GM12874 (cell line): ENCODE results near the gene SLC35G3.

Experiments
- CTCF ChIP-seq: IDR thresholded peaks from 2 replicates; pipeline ENCODE4 v1.5.1; 2011; ENCODE audit warnings: low read depth, mild to moderate bottlenecking, control low read depth, low read length, moderate library complexity; ENCODE audit not compliant: insufficient read depth

The SLC35G3 gene

GRCh38 chr17:35192708-35193107 is 1.5 kb downstream of the SLC35G3 start:
- no peak for TF ChIP-seq CTCF

GRCh38 chr17:35191001-35191695 is 3.0 kb downstream of the SLC35G3 start:
- no peak for TF ChIP-seq CTCF

DNA sequence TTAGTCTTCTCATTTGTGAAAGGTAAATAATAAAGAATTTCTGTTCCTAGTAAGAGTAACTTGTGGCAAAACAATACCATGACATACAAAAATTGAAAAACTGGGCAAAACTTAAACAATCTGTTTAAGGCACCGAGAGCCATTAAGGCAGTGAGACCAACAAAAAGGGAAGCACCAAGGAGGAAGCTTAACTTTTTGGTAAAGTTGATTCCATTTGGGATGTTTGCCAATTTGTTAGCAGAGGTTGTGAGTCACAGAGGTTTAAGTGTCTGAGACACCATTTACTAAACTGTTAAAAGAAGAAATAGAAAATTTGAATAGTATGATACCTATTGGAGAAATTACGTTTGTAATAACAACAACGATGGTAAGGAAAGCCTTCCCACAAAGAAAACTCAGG is 4.9 kb downstream of the SLC35G3 start:
- no peak for TF ChIP-seq CTCF

GRCh38 chr17:35188111-35188510 is 6.1 kb downstream of the SLC35G3 start:
- TF ChIP-seq CTCF = no peak

- no peak for TF ChIP-seq CTCF
Measured at GRCh38 chr17:35187481-35187880, 6.7 kb downstream of the SLC35G3 start.

DNA sequence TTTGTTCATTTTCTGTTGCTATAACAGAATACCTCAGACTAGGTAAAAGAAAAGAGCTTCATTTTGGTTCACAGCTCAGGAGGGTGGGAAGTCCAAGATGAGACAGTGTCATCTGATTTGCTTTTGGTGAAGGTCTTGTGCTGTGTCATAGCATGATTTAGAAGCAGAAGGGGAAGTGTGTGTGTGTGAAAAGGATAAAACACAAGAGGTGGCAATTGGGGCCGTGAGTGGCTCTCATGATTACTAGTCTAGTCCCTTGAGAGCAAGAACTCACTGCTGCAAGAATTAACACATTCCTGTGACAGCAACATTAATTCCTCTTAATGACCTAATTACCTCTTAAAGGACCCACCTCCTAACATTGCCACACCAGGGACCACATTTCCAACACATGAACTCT is 8.3 kb downstream of the SLC35G3 start:
- no peak for TF ChIP-seq CTCF

DNA sequence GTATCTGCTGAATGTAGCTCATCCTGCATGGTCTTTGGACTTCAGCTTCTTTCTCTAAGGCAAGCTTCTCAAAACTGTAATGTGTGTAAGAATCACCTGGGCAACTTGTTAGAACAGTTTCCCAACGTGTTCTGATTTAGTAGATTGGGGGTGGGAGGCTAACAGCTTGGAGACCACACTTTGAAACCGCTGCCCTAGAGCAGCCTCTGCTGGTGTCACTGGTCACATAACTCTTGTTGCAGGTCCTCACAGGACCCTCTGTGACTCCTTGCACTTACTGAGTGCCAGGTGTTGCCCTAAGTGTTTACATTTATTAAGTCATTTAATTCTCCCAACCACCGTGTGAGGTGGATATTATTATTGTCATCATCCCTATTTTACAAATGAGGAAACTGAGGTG is 9.9 kb downstream of the SLC35G3 start:
- no peak for TF ChIP-seq CTCF
